ENCODE measurements around the gene PGM1.

DNA sequence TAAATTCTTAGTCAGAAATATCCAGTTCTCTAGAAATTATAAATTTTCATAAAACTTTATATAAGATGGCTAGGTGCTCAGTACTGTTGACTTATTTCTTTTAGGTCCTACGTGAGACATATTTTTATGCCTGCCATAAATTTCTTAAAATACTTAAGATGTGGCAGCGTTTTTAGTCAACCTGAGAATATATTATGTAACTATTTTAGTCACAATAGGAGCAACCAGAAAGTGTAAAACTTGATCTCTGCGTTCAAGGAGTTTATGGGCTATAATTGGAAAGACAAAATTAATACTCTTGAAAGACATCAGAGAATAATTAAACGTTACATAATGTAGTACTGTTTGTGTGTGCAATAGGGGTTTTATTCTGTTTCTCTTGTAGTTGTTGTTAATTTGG is 24.1 kb upstream of the PGM1 start:
- no peak for TF ChIP-seq EZH2 (IDR thresholded peaks at IDR 0.05; ENCODE audit: insufficient read depth, poor library complexity, severe bottlenecking)
- TF ChIP-seq EZH2phosphoT487 (IDR thresholded peaks at IDR 0.05; ENCODE audit: insufficient read depth, low read depth), result no peak
